GM06990 (cell line): ENCODE measurements around the gene GRIN2B.

Experiments used
- DNase-seq: peaks from one replicate; pipeline ENCODE4 v3.0.0-alpha.2; 2011; ENCODE audit not compliant: insufficient read length; ENCODE audit errors: extremely low read depth
- H3K27me3 ChIP-seq: replicated peaks from 2 replicates; pipeline ENCODE4 v1.6.0; 2011; ENCODE audit warnings: low read length; ENCODE audit not compliant: control insufficient read depth, insufficient read depth
- H3K36me3 ChIP-seq: 2 replicates; pipeline ENCODE4 v1.5.1; 2011; ENCODE audit warnings: low read length; ENCODE audit not compliant: control insufficient read depth, insufficient read depth
- H3K4me3 ChIP-seq: replicated peaks from 2 replicates; pipeline ENCODE4 v1.5.1; 2011; ENCODE audit warnings: low read depth, mild to moderate bottlenecking, control low read depth, low read length
- TF ChIP-seq, protein P1 (sequence below): IDR thresholded peaks from 2 replicates; pipeline ENCODE4 v1.5.1; 2011; ENCODE audit warnings: low read length, control low read depth, mild to moderate bottlenecking, inconsistent platforms; ENCODE audit not compliant: insufficient read depth, poor library complexity, severe bottlenecking

The GRIN2B gene

GRCh38 chr12:13959131-13959723 is 22.2 kb downstream of the GRIN2B start:
- no peak for DNase-seq
- no peak overlapping the region for H3K4me3 ChIP-seq
- no peaks in the 10 kb centered on the region for H3K27me3 ChIP-seq
- TF ChIP-seq, protein P1, sequence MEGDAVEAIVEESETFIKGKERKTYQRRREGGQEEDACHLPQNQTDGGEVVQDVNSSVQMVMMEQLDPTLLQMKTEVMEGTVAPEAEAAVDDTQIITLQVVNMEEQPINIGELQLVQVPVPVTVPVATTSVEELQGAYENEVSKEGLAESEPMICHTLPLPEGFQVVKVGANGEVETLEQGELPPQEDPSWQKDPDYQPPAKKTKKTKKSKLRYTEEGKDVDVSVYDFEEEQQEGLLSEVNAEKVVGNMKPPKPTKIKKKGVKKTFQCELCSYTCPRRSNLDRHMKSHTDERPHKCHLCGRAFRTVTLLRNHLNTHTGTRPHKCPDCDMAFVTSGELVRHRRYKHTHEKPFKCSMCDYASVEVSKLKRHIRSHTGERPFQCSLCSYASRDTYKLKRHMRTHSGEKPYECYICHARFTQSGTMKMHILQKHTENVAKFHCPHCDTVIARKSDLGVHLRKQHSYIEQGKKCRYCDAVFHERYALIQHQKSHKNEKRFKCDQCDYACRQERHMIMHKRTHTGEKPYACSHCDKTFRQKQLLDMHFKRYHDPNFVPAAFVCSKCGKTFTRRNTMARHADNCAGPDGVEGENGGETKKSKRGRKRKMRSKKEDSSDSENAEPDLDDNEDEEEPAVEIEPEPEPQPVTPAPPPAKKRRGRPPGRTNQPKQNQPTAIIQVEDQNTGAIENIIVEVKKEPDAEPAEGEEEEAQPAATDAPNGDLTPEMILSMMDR, result no peak
- H3K36me3 ChIP-seq, result no peaks in the 10 kb centered on the region

- TF ChIP-seq, protein P1, result no peak
- Histone ChIP-seq H3K4me3 (no peak overlapping the region), H3K36me3 (no peaks in the 10 kb centered on the region), H3K27me3 (no peaks in the 10 kb centered on the region)
- DNase-seq, result no peak
These were observed 23.8 kb downstream of the GRIN2B start for GRCh38 chr12:13957576-13957975.

DNA sequence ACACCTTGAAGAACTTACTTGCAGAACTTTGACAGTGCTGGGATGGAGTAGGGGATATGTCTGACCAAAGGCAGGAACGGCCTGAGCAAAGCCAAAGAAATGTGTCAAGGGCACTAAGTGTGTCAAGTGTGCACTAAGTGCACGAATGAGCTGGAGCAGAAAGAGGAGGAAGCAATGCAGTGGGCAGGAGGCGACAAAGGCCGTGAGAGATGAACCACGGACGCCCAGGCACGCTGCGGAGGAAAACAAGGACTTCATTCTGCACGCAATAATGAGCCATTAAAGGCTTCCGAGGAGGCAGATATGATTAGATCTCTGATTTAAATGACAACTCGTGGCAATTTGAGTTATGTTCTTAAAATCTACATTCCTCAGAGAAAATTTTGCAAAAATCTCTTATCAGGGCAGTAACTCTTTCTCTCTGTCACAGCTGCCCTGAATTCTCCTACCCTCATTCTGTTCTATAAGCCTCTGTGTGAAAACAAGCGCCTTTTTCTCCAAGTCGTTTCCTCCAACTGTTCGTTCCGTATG is 25.3 kb downstream of the GRIN2B start:
- Histone ChIP-seq H3K36me3 (no peaks in the 10 kb centered on the region), H3K4me3 (no peak overlapping the region), H3K27me3 (no peaks in the 10 kb centered on the region)
- TF ChIP-seq, protein P1, result no peak
- DNase-seq, result no peak

DNA sequence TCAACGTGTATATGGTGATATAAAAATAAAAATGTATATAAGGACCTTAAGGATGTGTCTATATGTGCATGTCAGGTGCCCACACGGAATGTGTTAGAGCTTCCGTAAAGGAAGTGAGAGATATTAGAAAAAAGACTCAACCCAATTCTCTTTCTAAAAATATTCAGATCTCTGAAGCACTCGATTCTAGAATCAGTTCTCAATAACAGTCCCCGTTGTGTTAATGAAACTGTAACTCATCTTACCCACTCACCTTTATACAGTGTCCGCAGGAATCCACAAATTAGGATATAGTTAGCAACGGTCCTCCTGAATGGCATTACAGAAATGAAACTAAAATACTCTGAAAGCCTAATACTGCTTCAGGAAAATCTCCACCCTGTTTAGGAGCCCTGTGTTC is 29.3 kb downstream of the GRIN2B start:
- Histone ChIP-seq H3K27me3 (no peaks in the 10 kb centered on the region), H3K4me3 (no peak overlapping the region), H3K36me3 (no peaks in the 10 kb centered on the region)
- DNase-seq, result no peak
- TF ChIP-seq, protein P1, result no peak

GRCh38 chr12:13950502-13950901 is 30.9 kb downstream of the GRIN2B start:
- Histone ChIP-seq H3K27me3 (no peaks in the 10 kb centered on the region; the same call in 1 of the 2 replicates), H3K4me3 (no peak overlapping the region), H3K36me3 (no peaks in the 10 kb centered on the region)
- no peak for DNase-seq
- TF ChIP-seq, protein P1, result no peak
